H1 (cell line): ENCODE results near the gene TOMM7. TPM values are rescaled to one million over a fixed set of nuclear protein-coding genes. Genes with fewer than 3 reads are reported as not detected.
A peak's percentile ranks its signal among the peaks of the same experiment; 100 is the strongest.

Experiments
- CTCF ChIA-PET: fragments of 300-600 bp; sonication (Branson Sonifier 250); formaldehyde crosslinking; loops from one replicate; lab custom pipeline; 2021; ENCODE audit not compliant: partially characterized antibody; lab: Charles Lee
- POLR2A ChIA-PET: fragments of 300-600 bp; sonication (Branson Sonifier 250); formaldehyde crosslinking; loops from one replicate; lab custom pipeline; 2021; ENCODE audit warnings: inconsistent platforms; ENCODE audit not compliant: partially characterized antibody; lab: Charles Lee
- DNase-seq, 2 experiments: peaks; one replicate each; pipeline versions ENCODE4 v3.0.0 to v3.0.0-alpha.2; 2010 to 2022; ENCODE audit warnings: low spot score in 2 of 2, low read depth in 1 of 2, mixed read lengths in 1 of 2
- FAIRE-seq: peaks from 2 replicates; lab custom pipeline; 2011; peaks lifted over from hg19 to GRCh38; lab: Jason Lieb, UNC
- H2AFZ ChIP-seq: 2 replicates; pipeline ENCODE4 v1.8.1; 2012; ENCODE audit warnings: low read length, inconsistent platforms
- H2AK5ac ChIP-seq: 2 replicates; pipeline ENCODE4 v1.6.1; 2013; ENCODE audit warnings: low read depth, low read length
- H2BK120ac ChIP-seq: replicated peaks from 2 replicates; pipeline ENCODE3; 2013; ENCODE audit warnings: low read depth, low read length, inconsistent platforms
- H2BK12ac ChIP-seq: 2 replicates; pipeline ENCODE4 v1.6.1; 2013; ENCODE audit warnings: low read depth, low read length
- H2BK15ac ChIP-seq: 2 replicates; pipeline ENCODE4 v1.6.1; 2013; ENCODE audit warnings: low read length
- H2BK20ac ChIP-seq: 2 replicates; pipeline ENCODE4 v1.6.1; 2013; ENCODE audit warnings: low read length
- H2BK5ac ChIP-seq: 2 replicates; pipeline ENCODE4 v1.6.1; 2013; ENCODE audit warnings: low read depth, low read length
- H3K14ac ChIP-seq: 2 replicates; pipeline ENCODE4 v1.6.1; 2013; ENCODE audit warnings: inconsistent platforms; ENCODE audit not compliant: insufficient read length
- H3K18ac ChIP-seq: 2 replicates; pipeline ENCODE4 v1.6.1; 2013; ENCODE audit warnings: low read length; ENCODE audit errors: extremely low read depth
- H3K23ac ChIP-seq: 2 replicates; pipeline ENCODE4 v1.6.1; 2013; ENCODE audit warnings: inconsistent platforms; ENCODE audit not compliant: insufficient read length
- H3K23me2 ChIP-seq: 2 replicates; pipeline ENCODE4 v1.6.1; 2013; ENCODE audit warnings: low read depth, low read length
- H3K27ac ChIP-seq: 2 replicates; pipeline ENCODE4 v1.6.1; 2011; ENCODE audit warnings: low read depth, low read length, inconsistent platforms
- H3K27me3 ChIP-seq, 4 experiments: replicated peaks in 1 of 4; 1 replicate in 1 of 4; 2 replicates in 3 of 4; pipeline versions ENCODE4 v1.6.1 to v1.8.1; 2011 to 2013; ENCODE audit warnings: low read length in 3 of 4, mild to moderate bottlenecking in 3 of 4, inconsistent platforms in 2 of 4, mixed read lengths in 2 of 4, moderate library complexity in 1 of 4; ENCODE audit not compliant: control insufficient read depth in 3 of 4, insufficient read depth in 3 of 4; ENCODE audit errors: extremely low read depth in 1 of 4
- H3K36me3 ChIP-seq, 4 experiments: 2 replicates each; pipeline versions ENCODE4 v1.6.1 to v1.8.1; 2011 to 2013; ENCODE audit warnings: mild to moderate bottlenecking in 4 of 4, low read length in 3 of 4, moderate library complexity in 2 of 4, control low read depth in 1 of 4, inconsistent platforms in 1 of 4; ENCODE audit not compliant: insufficient read depth in 4 of 4, control insufficient read depth in 2 of 4
- H3K4ac ChIP-seq: replicated peaks from 2 replicates; pipeline ENCODE3; 2013; ENCODE audit warnings: low read length, low read depth, mixed read lengths, inconsistent platforms; ENCODE audit not compliant: insufficient read length
- H3K4me1 ChIP-seq, 4 experiments: replicated peaks in 1 of 4; 1 replicate in 1 of 4; 2 replicates in 3 of 4; pipeline versions ENCODE4 v1.6.1 to v1.8.1; 2011 to 2013; ENCODE audit warnings: low read length in 3 of 4, inconsistent platforms in 2 of 4, mixed read lengths in 1 of 4; ENCODE audit not compliant: insufficient read depth in 4 of 4, control insufficient read depth in 3 of 4
- H3K4me2 ChIP-seq, 2 experiments: 2 replicates each; pipeline versions ENCODE4 v1.6.1 to v1.8.1; 2011 to 2013; ENCODE audit warnings: low read depth in 2 of 2, low read length in 2 of 2, control low read depth in 1 of 2, inconsistent platforms in 1 of 2, mild to moderate bottlenecking in 1 of 2; ENCODE audit not compliant: insufficient read depth in 1 of 2
- H3K4me3 ChIP-seq, 4 experiments: fragments of 200-600, 300-600 bp in 1 of 4; sonication (generic), shearing (Covaris generic), sonication (Bioruptor Twin) in 1 of 4; 2 replicates each; pipeline versions ENCODE4 v1.5.1 to v1.8.1; 2011 to 2016; ENCODE audit warnings: low read length in 4 of 4, low read depth in 3 of 4, control low read depth in 2 of 4, inconsistent platforms in 2 of 4, mild to moderate bottlenecking in 2 of 4, mixed read lengths in 1 of 4, moderate library complexity in 1 of 4; ENCODE audit not compliant: insufficient read depth in 2 of 4; ENCODE audit errors: extremely low read depth in 1 of 4
- H3K56ac ChIP-seq: replicated peaks from 2 replicates; pipeline ENCODE3; 2013; ENCODE audit warnings: low read depth, mild to moderate bottlenecking, mixed read lengths, low read length, inconsistent platforms; ENCODE audit not compliant: insufficient read length
- H3K79me1 ChIP-seq: 2 replicates; pipeline ENCODE4 v1.6.1; 2013; ENCODE audit warnings: low read depth, low read length, control low read depth
- H3K79me2 ChIP-seq, 2 experiments: 2 replicates each; pipeline versions ENCODE4 v1.6.1 to v1.8.1; 2012 to 2013; ENCODE audit warnings: low read length in 2 of 2, mild to moderate bottlenecking in 2 of 2, inconsistent platforms in 1 of 2; ENCODE audit not compliant: insufficient read depth in 2 of 2, control insufficient read depth in 1 of 2
- H3K9ac ChIP-seq, 4 experiments: replicated peaks in 1 of 4; 1 replicate in 1 of 4; 2 replicates in 3 of 4; pipeline versions ENCODE4 v1.6.1 to v1.8.1; 2011 to 2013; ENCODE audit warnings: low read depth in 3 of 4, low read length in 3 of 4, control low read depth in 2 of 4, mild to moderate bottlenecking in 2 of 4, moderate library complexity in 2 of 4, inconsistent platforms in 1 of 4; ENCODE audit errors: extremely low read depth in 1 of 4
- H3K9me3 ChIP-seq, 2 experiments: 2 replicates each; pipeline versions ENCODE4 v1.6.1 to v1.8.1; 2012 to 2013; ENCODE audit warnings: mild to moderate bottlenecking in 2 of 2, moderate library complexity in 2 of 2, control low read depth in 1 of 2, inconsistent platforms in 1 of 2, low read depth in 1 of 2, low read length in 1 of 2, mixed read lengths in 1 of 2; ENCODE audit not compliant: insufficient read depth in 2 of 2
- H4K20me1 ChIP-seq, 2 experiments: replicated peaks in 1 of 2; 2 replicates each; pipeline versions ENCODE3 to v1.8.1; 2011 to 2013; ENCODE audit warnings: inconsistent platforms in 2 of 2, low read length in 2 of 2, mild to moderate bottlenecking in 1 of 2; ENCODE audit not compliant: insufficient read depth in 2 of 2, control insufficient read depth in 1 of 2
- H4K5ac ChIP-seq: 2 replicates; pipeline ENCODE4 v1.6.1; 2013; ENCODE audit warnings: low read length, low read depth, mixed read lengths, inconsistent platforms; ENCODE audit not compliant: insufficient read length
- H4K8ac ChIP-seq: 2 replicates; pipeline ENCODE4 v1.8.0; 2013; ENCODE audit warnings: mild to moderate bottlenecking, moderate library complexity, low read length, inconsistent platforms; ENCODE audit not compliant: insufficient read depth; ENCODE audit errors: extremely low read depth
- H4K91ac ChIP-seq: replicated peaks from 2 replicates; pipeline ENCODE3; 2013; ENCODE audit warnings: low read length, mixed read lengths, inconsistent platforms; ENCODE audit not compliant: insufficient read length
- BACH1 ChIP-seq: IDR thresholded peaks from 2 replicates; pipeline ENCODE4 v1.6.1; 2012; ENCODE audit warnings: low read length, improper control_type of control experiment
- CREB1 ChIP-seq: IDR thresholded peaks from 2 replicates; pipeline ENCODE4 v1.6.1; 2012; ENCODE audit warnings: inconsistent platforms
- CTBP2 ChIP-seq: IDR thresholded peaks from 2 replicates; pipeline ENCODE4 v1.7.0; 2011; ENCODE audit warnings: borderline replicate concordance, mild to moderate bottlenecking, moderate library complexity, mixed read lengths, low read length; ENCODE audit not compliant: insufficient read depth, insufficient read length
- EP300 ChIP-seq, 2 experiments: IDR thresholded peaks; 1 replicate in 1 of 2; 2 replicates in 1 of 2; pipeline ENCODE4 v1.6.1; 2011 to 2012; ENCODE audit warnings: low read depth in 2 of 2, low read length in 2 of 2, mild to moderate bottlenecking in 2 of 2, borderline replicate concordance in 1 of 2, inconsistent platforms in 1 of 2, moderate library complexity in 1 of 2
- EZH2 ChIP-seq: fragments of 200-600 bp; sonication (generic); IDR thresholded peaks from 2 replicates; pipeline ENCODE4 v1.7.1; 2012; ENCODE audit warnings: low read depth, mild to moderate bottlenecking, moderate library complexity, low read length, inconsistent platforms; ENCODE audit not compliant: severe bottlenecking
- HDAC2 ChIP-seq, 2 experiments: fragments of 300-600 bp in 1 of 2; sonication (generic) in 1 of 2; IDR thresholded peaks; 2 replicates each; pipeline ENCODE4 v1.6.1; 2011 to 2012; ENCODE audit warnings: low read depth in 2 of 2, low read length in 2 of 2, mild to moderate bottlenecking in 2 of 2, moderate library complexity in 2 of 2, borderline replicate concordance in 1 of 2, inconsistent platforms in 1 of 2
- KDM5A ChIP-seq: fragments of 200-600 bp; IDR thresholded peaks from 2 replicates; pipeline ENCODE4 v1.7.1; 2012; ENCODE audit warnings: mild to moderate bottlenecking, low read length, inconsistent platforms, mixed read lengths
- POU5F1 ChIP-seq: IDR thresholded peaks from 2 replicates; pipeline ENCODE4 v1.6.1; 2011; ENCODE audit warnings: low read depth, mild to moderate bottlenecking, low read length, moderate library complexity
- RXRA ChIP-seq: IDR thresholded peaks from 2 replicates; pipeline ENCODE4 v1.6.1; 2011; ENCODE audit warnings: low read depth, mild to moderate bottlenecking, low read length, moderate library complexity; ENCODE audit not compliant: insufficient read depth
- SIRT6 ChIP-seq: IDR thresholded peaks from one replicate; pipeline ENCODE4 v1.7.1; 2012; ENCODE audit warnings: low read length, inconsistent platforms
- SP1 ChIP-seq: IDR thresholded peaks from 2 replicates; pipeline ENCODE4 v1.6.1; 2011; ENCODE audit warnings: low read depth, low read length
- SP4 ChIP-seq: IDR thresholded peaks from 2 replicates; pipeline ENCODE4 v1.6.1; 2012; ENCODE audit warnings: low read length, inconsistent platforms
- SRF ChIP-seq: IDR thresholded peaks from 2 replicates; pipeline ENCODE4 v1.6.1; 2011; ENCODE audit warnings: mild to moderate bottlenecking, low read depth, low read length, moderate library complexity
- TCF12 ChIP-seq: IDR thresholded peaks from 2 replicates; pipeline ENCODE4 v1.6.1; 2011; ENCODE audit warnings: low read depth, mild to moderate bottlenecking, low read length
- WGBS, 2 experiments: shearing (Covaris generic) in 1 of 2; methylation state at CpG; one replicate each; pipeline versions ENCODE4 v1.1.6 to v1.1.7; 2013 to 2015; ENCODE audit warnings: low lambda C conversion rate in 2 of 2, mixed read lengths in 2 of 2, inconsistent platforms in 1 of 2, low coverage in 1 of 2, missing lambda C conversion rate in 1 of 2; ENCODE audit not compliant: insufficient replicate concordance in 2 of 2, insufficient coverage in 1 of 2, insufficient read length in 1 of 2; ENCODE audit errors: extremely low coverage in 1 of 2, missing lambda C conversion rate in 1 of 2; 5-methylcytosine and 5-hydroxymethylcytosine counted together
- polyA plus RNA-seq, 7 experiments: library from polyadenylated mRNA; depleted of rRNA in 3 of 7; stranded (reverse) in 5 of 7; unstranded in 2 of 7; fragments of >200 nt in 5 of 7; fragments of 200-250 nt in 2 of 7; gene quantifications; 1 replicate in 5 of 7; 2 replicates in 1 of 7; 4 replicates in 1 of 7; pipeline versions ENCODE4 v1.2.1 to v1.2.3, GENCODE V29; 2011 to 2013; ENCODE audit warnings: missing spikeins in 2 of 7, mixed read lengths in 2 of 7
- total RNA-seq: library from RNA; stranded (reverse); fragmentation: NEBNext Ultra II Directional; extraction: Animal tissue kit (Norgen Biotek cat#: 25700); gene quantifications from 2 replicates; pipeline ENCODE4 v1.2.1, GENCODE V29; 2021

TOMM7 gene
- total and polyA plus RNA-seq, 2 of the 8 experiments (the other 6 are each of a cell fraction or from before 2014, with no cell fraction given) = 389 to 508 TPM

GRCh38 chr7:22856416-22856815 lies 33.8 kb upstream of the TOMM7 start:
- H3K4me3 ChIP-seq = peak overlapping the region in 1 of 4 experiments; percentile 16; a peak in 1 of 8 replicates
- no peak for FAIRE-seq
- no peak overlapping the region for H3K4ac ChIP-seq
- H2BK120ac ChIP-seq = no peak overlapping the region
- H3K14ac ChIP-seq = no peak overlapping the region
- H2AFZ ChIP-seq = no peak overlapping the region
- peak overlapping the region in 1 of 2 experiments; percentile 92; a peak in 1 of 4 replicates for H3K4me2 ChIP-seq
- H2AK5ac ChIP-seq = no peak overlapping the region
- peaks cover 2 to 54% (median 24%) of the 10 kb centered on the region in 4 experiments; a peak in 7 of 8 replicates for H3K36me3 ChIP-seq
- H4K5ac ChIP-seq = no peak overlapping the region
- H3K56ac ChIP-seq = no peak overlapping the region
- ChIA-PET CTCF (interaction anchor here (1.1 to 2.5 kb wide), 5 partner anchors 12 to 198 kb away, joined by 3 to 8 read pairs (median 3); no protein-coding TSS in a partner anchor), POLR2A (interaction anchor here (0.8 to 4.6 kb wide), 23 partner anchors 9 to 293 kb away, joined by 3 to 37 read pairs (median 5); partner anchors contain the start of genes HYCC1 and TOMM7)
- no peak overlapping the region for H3K18ac ChIP-seq
- 84% methylated on average over 2 of the region's 2 CpGs; no CpG with 5 or more reads in 1 of the 2 experiments for WGBS, 2 experiments
- no peak overlapping the region for H3K9ac ChIP-seq
- no peak for DNase-seq
- no peak overlapping the region for H2BK12ac ChIP-seq
- no peak overlapping the region for H2BK15ac ChIP-seq
- no peaks in the 10 kb centered on the region for H4K20me1 ChIP-seq
- H3K27ac ChIP-seq = no peak overlapping the region
- H3K79me2 ChIP-seq = peaks cover 0 to 9% of the 10 kb centered on the region in 2 experiments; a peak in 2 of 4 replicates
- no peak overlapping the region for H2BK20ac ChIP-seq
- no peak overlapping the region for H3K23ac ChIP-seq
- H3K27me3 ChIP-seq = no peaks in the 10 kb centered on the region; a peak in 1 of 7 replicates
- H3K23me2 ChIP-seq = peaks cover 7% of the 10 kb centered on the region; the same call in 1 of the 2 replicates
- no peak overlapping the region for H2BK5ac ChIP-seq
- H4K8ac ChIP-seq = no peak overlapping the region
- H3K9me3 ChIP-seq = no peaks in the 10 kb centered on the region
- H4K91ac ChIP-seq = no peak overlapping the region
- H3K79me1 ChIP-seq = 0 out of 2 replicates have a peak, but pooled peaks cover 2% of the 10 kb centered on the region
- peaks cover 0 to 18% (median 13%) of the 10 kb centered on the region in 4 experiments for H3K4me1 ChIP-seq
- TF ChIP-seq TCF12 (no peak), RXRA (no peak), SP4 (no peak), BACH1 (no peak), CTBP2 (no peak), SP1 (no peak), HDAC2 (IDR thresholded peaks at IDR 0.05; ENCODE audit: borderline replicate concordance in 1 of 2, low read depth in 2 of 2, low read length in 2 of 2) (no peak), EP300 (IDR thresholded peaks at IDR 0.05; ENCODE audit: borderline replicate concordance in 1 of 2, low read depth in 2 of 2, low read length in 2 of 2) (no peak), EZH2 (no peak), POU5F1 (no peak), KDM5A (no peak), SRF (no peak), SIRT6 (no peak), CREB1 (no peak)
